Measurements from ENCODE around the gene PCID2.
"Not testable (repeated sequence)": the region's sequence is repeated elsewhere in the genome, so short reads cannot be mapped to it uniquely, and the experiment has no call there.

PCID2 gene

GRCh38 chr13:113208421-113209335 lies at the start of gene PCID2:
Gene PCID2, minus strand, starts transcription at chr13:113208669. Its CDS starts 35 bp downstream, at chr13:113208634.
- Mint-ChIP-seq H3K4me1 (peaks cover 53% of the 10 kb centered on the region), H3K9me3 (no peaks in the 10 kb centered on the region), H3K4me3 (peak within 1 kb of the TSS; percentile 95), H3K27me3 (no peaks in the 10 kb centered on the region), H3K36me3 (ENCODE audit: low read depth) (peaks cover 47% of the 10 kb centered on the region), H3K27ac (peak within 1 kb of the TSS; percentile 83)
- peak; percentile 78 for ATAC-seq
- peak; percentile 91 for DNase-seq

- not testable (repeated sequence) for DNase-seq, H3K27me3 Mint-ChIP-seq, H3K4me1 Mint-ChIP-seq, H3K4me3 Mint-ChIP-seq, ATAC-seq, H3K27ac Mint-ChIP-seq, H3K9me3 Mint-ChIP-seq
- H3K36me3 Mint-ChIP-seq (ENCODE audit: low read depth), result peaks cover 49% of the 10 kb centered on the region
Observed at GRCh38 chr13:113257908-113258307, 49.4 kb upstream of the PCID2 start.

- Mint-ChIP-seq H3K9me3 (no peaks in the 10 kb centered on the region), H3K4me3 (no peak overlapping the region), H3K27ac (no peak overlapping the region), H3K4me1 (no peaks in the 10 kb centered on the region), H3K36me3 (ENCODE audit: low read depth) (peaks cover 60% of the 10 kb centered on the region), H3K27me3 (no peaks in the 10 kb centered on the region)
- ATAC-seq (no peak), DNase-seq (no peak)
Observed at GRCh38 chr13:113252516-113253095, 44.1 kb upstream of the PCID2 start.

DNA sequence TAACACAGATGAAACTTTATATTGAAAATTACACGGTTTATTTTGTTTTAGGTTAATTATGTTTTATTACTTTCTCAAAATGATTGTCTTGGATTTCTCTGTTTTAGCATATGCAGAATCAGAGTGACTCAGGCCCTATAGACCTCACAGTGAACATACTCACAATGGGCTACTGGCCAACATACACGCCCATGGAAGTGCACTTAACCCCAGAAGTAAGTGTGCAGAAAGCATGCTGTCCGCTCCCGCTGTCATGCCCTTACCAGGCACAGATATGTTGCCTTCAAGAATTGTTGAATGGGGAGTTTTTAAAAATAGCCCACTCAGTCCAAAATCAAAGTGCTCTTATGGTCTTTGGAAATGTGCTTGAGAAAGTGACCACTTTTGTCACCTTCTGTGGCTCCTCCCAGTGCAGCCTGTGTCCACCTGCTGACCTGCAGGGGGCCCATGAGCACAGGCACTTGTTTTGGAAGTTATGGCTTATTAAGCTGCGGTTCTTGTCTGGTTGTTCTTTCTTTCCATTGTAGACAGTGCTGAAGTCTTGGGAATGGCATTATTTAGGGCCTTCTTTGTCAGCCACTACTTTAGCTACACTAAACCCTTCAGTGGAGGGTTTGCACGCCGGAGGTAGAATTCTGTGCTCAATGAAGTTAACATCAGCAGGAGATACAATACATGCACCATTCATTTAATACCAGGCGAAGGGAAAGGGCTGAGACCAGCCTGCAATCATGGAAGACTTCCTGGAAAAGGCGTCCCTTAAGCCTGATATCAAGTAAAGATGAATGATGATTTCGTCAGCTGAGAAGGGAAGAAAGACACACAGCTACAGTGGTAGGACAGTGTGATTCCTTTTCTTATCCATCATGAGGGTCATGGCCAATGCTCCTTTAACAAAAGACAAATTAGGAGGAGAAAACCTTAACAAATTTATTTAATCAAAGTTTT lies 37.7 kb upstream of the PCID2 start:
- Mint-ChIP-seq H3K36me3 (ENCODE audit: low read depth) (peaks cover 65% of the 10 kb centered on the region), H3K27ac (no peak overlapping the region), H3K4me3 (no peak overlapping the region), H3K27me3 (no peaks in the 10 kb centered on the region), H3K9me3 (no peaks in the 10 kb centered on the region), H3K4me1 (no peaks in the 10 kb centered on the region)
- ATAC-seq (no peak), DNase-seq (no peak)

- Mint-ChIP-seq H3K9me3 (no peaks in the 10 kb centered on the region), H3K36me3 (ENCODE audit: low read depth) (peaks cover 59% of the 10 kb centered on the region), H3K4me3 (no peak overlapping the region), H3K27ac (no peak overlapping the region), H3K4me1 (no peaks in the 10 kb centered on the region), H3K27me3 (no peaks in the 10 kb centered on the region)
- DNase-seq (no peak), ATAC-seq (no peak)
Observed at GRCh38 chr13:113243847-113244246, 35.4 kb upstream of the PCID2 start.

DNA sequence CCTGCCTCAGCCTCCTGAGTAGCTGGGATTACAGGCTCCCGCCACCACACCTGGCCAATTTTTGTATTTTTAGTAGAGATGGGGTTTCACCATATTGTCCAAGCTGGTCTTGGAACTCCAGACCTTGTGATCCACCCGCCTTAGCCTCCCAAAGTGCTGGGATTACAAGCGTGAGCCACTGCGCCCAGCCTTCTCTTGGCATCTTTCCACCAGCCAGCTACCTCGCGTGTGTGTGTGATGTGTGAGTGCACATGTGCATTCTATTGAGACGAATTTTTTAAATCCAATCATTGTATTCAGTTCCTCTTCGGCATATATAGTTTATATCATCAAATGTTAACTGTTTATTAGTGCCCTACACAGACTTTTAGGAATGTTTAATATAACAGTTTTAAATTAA lies 33.2 kb upstream of the PCID2 start:
- not testable (repeated sequence) for H3K9me3 Mint-ChIP-seq, DNase-seq, H3K27me3 Mint-ChIP-seq, H3K4me1 Mint-ChIP-seq, H3K27ac Mint-ChIP-seq, ATAC-seq, H3K4me3 Mint-ChIP-seq
- H3K36me3 Mint-ChIP-seq (ENCODE audit: low read depth), result peaks cover 57% of the 10 kb centered on the region

GRCh38 chr13:113239986-113240385 lies 31.5 kb upstream of the PCID2 start:
- Mint-ChIP-seq H3K9me3 (no peaks in the 10 kb centered on the region), H3K36me3 (ENCODE audit: low read depth) (peaks cover 51% of the 10 kb centered on the region), H3K27me3 (no peaks in the 10 kb centered on the region), H3K27ac (no peak overlapping the region), H3K4me1 (no peaks in the 10 kb centered on the region), H3K4me3 (no peak overlapping the region)
- ATAC-seq, result no peak
- no peak for DNase-seq

DNA sequence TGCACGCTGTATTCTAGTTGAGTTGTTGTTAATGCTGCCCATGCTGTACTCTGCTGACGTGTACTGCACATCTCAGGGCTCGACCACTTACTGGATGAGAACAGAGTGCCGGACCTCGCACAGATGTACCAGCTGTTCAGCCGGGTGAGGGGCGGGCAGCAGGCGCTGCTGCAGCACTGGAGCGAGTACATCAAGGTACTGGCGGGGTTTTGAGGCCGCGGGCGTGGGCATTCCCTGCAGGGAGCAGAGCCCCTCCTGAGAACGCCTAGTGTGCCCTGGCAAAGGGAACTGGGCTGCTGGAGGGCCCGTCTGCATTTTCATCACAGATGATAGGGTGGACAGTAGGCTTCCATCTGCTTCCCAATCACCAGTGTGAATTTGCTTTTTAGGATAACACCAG lies 30.9 kb upstream of the PCID2 start:
- Mint-ChIP-seq H3K4me1 (no peaks in the 10 kb centered on the region), H3K36me3 (ENCODE audit: low read depth) (peaks cover 47% of the 10 kb centered on the region), H3K4me3 (no peak overlapping the region), H3K27ac (no peak overlapping the region), H3K27me3 (no peaks in the 10 kb centered on the region), H3K9me3 (no peaks in the 10 kb centered on the region)
- ATAC-seq (no peak), DNase-seq (no peak)

- peaks cover 48% of the 10 kb centered on the region for H3K36me3 Mint-ChIP-seq (ENCODE audit: low read depth)
- no peak for DNase-seq
- no peaks in the 10 kb centered on the region for H3K27me3 Mint-ChIP-seq
- H3K4me3 Mint-ChIP-seq, result no peak overlapping the region
- H3K27ac Mint-ChIP-seq, result no peak overlapping the region
- no peak for ATAC-seq
- no peaks in the 10 kb centered on the region for H3K4me1 Mint-ChIP-seq
- no peaks in the 10 kb centered on the region for H3K9me3 Mint-ChIP-seq
Observed at GRCh38 chr13:113238536-113238935, 30.1 kb upstream of the PCID2 start.

DNA sequence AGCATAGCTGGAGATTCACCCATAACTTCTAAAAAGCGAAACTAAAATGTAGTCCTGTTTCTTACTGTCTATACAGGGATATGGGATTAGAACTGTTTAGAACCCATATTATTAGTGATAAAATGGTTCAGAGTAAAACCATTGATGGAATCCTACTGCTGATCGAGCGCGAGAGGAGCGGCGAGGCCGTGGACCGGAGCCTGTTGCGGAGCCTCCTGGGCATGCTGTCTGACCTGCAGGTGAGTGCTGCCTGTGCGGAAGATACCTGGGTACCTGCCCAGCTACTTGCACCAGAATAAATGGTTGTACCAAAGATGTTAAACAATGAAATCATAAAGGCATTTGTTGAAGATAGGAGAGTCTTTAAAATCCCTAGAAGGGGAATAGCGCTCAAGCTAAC lies 24.6 kb upstream of the PCID2 start:
- H3K9me3 Mint-ChIP-seq, result no peaks in the 10 kb centered on the region
- no peak overlapping the region for H3K4me3 Mint-ChIP-seq
- no peak overlapping the region for H3K27ac Mint-ChIP-seq
- no peak for DNase-seq
- no peak for ATAC-seq
- H3K36me3 Mint-ChIP-seq (ENCODE audit: low read depth), result peaks cover 52% of the 10 kb centered on the region
- H3K4me1 Mint-ChIP-seq, result no peaks in the 10 kb centered on the region
- no peaks in the 10 kb centered on the region for H3K27me3 Mint-ChIP-seq

DNA sequence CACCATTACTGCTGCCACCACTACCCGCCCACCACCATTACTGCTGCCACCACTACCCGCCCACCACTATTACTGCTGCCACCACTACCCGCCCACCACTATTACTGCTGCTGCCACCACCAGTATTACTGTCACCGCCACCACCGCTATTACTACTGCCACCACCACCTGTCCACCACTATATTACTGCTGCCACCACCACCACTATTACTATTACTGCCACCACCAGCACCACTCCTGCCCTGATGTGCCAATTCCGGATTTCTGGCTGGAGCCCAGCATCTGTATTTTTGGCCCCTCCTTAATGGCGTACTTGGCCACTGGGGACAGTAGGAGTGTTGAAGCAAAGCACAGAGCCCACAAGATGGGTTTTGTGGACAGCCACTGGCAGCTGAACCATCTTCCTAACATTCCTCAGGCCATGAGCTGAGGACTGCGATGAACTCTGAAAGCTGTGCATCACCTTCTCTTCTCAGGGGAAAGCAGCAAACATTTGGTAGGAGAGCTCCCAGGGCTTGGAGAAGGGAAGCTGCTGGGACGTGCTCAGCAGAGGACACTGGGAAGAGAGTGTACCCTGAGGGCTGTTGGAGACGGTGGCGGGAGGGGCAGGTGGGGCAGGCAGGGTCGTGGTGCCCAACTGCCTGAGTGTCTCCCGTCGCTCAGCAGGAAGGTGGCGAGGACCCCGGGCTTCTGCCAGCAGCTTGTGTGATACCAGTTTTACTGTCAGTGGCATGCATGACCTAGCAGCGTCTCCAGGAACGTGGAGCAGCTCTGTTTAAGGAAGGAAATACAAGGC lies 23.9 kb upstream of the PCID2 start:
- Mint-ChIP-seq H3K36me3 (ENCODE audit: low read depth) (peaks cover 54% of the 10 kb centered on the region), H3K27me3 (no peaks in the 10 kb centered on the region), H3K27ac (no peak overlapping the region), H3K4me3 (no peak overlapping the region), H3K9me3 (no peaks in the 10 kb centered on the region), H3K4me1 (no peaks in the 10 kb centered on the region)
- ATAC-seq, result peak; percentile 13
- no peak for DNase-seq

- H3K9me3 Mint-ChIP-seq, result no peaks in the 10 kb centered on the region
- ATAC-seq (no peak), DNase-seq (no peak)
- H3K27me3 Mint-ChIP-seq, result no peaks in the 10 kb centered on the region
- H3K36me3 Mint-ChIP-seq (ENCODE audit: low read depth), result peaks cover 49% of the 10 kb centered on the region
- no peaks in the 10 kb centered on the region for H3K4me1 Mint-ChIP-seq
- H3K27ac Mint-ChIP-seq, result peak overlapping the region; percentile 11
- H3K4me3 Mint-ChIP-seq, result no peak overlapping the region
Observed at GRCh38 chr13:113231306-113232207, 23.1 kb upstream of the PCID2 start.

DNA sequence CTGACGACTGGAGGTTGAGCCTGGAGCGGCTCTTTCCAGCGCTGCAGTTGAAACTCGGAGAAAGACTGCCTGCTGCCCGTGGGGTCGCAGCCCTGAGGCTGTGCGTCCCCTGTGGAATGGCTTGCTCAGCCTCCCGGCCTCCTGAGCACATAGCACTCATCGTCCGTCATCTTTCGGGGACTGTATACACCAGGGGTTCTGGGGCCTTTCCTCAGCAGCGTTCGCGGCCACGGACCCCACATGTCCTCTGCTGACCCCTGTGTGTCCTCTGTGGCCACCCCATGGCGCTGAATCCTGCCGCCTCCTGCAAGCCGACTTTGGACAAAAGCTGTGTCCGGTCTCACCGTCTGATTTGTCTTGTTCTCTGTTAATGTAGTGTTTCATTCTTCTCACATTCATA lies 21.3 kb upstream of the PCID2 start:
- Mint-ChIP-seq H3K36me3 (ENCODE audit: low read depth) (peaks cover 50% of the 10 kb centered on the region), H3K27ac (no peak overlapping the region)

More for the DNA sequence above, 21.3 kb upstream of the PCID2 start:
- Mint-ChIP-seq H3K9me3 (no peaks in the 10 kb centered on the region), H3K4me1 (no peaks in the 10 kb centered on the region), H3K4me3 (no peak overlapping the region), H3K27me3 (no peaks in the 10 kb centered on the region)
- ATAC-seq, result no peak
- DNase-seq, result no peak

All from activated naive CD8-positive, alpha-beta T cell treated with anti-CD3 and anti-CD28 coated beads, Interleukin-2, amount 50 U/mL, for 24 hours (primary cell).